Measurements from ENCODE around the gene MICU2.

The MICU2 gene

DNA sequence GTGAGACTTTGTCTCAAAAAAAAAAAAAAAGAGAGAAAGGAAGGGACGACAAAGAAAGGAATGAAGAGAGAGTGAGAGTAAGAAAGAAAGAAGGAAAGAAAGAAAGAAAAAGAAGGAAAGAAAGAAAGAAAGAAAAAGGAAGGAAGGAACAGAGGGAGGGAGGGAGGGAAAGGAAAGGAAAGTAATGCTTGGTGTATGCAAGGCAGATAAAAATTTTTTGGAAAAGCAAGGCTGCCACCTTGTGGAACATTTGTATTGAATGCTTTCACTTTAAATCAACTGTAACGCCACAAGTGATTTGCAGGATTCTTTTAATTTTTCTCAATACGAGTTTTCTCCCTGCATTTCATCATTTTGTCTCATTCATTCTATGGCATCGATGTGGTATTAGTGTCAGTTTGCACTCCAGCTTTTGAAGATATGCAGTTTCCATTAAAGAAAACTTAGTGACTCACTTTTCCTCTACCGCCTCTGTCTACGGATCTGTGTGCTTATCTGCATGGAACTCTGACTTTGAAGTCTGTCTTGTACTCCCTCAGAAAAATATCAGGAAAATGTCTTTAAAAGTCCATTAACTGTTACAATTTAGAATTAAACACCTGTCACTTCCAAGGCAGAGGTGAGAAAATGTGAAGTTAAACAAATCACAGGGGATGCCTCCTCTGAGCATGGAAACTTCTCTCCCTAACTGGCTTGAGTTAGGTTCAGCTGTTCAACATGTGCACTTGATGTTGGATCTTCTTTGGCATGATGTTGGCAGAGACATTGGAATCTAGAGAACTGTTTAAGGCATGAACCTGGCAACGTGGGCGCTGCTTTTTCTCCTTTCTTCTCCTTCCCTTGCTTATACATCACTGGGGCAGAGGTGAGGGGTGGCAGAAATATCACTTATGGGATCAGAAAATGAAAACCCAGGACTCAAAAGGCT lies 124.8 kb downstream of the MICU2 start:
- peak; percentile 66 for DNase-seq

DNA sequence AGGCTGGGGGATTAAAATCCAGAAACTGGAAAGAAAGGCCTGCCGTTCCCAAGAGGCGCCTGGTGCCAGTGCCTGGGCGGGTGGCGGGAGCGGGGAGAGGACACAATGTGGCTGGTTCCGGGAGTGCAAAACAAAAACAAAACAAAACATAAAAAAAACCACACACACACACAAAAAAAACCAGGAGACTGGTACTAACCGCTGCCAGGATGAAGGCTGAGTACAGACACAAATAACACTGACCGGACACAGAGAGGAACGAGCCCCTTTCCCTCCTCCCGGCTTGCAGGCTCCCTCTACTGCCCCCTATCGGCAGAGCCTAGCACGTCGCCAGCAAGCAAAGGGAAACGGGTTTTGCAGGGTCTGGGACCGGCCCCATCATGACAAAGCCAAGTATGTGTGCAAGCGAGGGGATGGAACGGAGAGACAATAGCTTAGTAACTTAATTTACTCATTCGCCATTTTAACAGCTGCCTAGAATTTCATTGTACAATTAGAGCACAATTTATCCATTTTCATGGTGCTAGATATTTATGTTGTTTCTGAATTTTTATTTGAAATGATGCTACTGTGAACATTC lies 127.0 kb downstream of the MICU2 start:
- DNase-seq: peak; percentile 80

- no peak for DNase-seq
Observed at GRCh38 chr13:21475115-21475514, 128.9 kb downstream of the MICU2 start.

DNA sequence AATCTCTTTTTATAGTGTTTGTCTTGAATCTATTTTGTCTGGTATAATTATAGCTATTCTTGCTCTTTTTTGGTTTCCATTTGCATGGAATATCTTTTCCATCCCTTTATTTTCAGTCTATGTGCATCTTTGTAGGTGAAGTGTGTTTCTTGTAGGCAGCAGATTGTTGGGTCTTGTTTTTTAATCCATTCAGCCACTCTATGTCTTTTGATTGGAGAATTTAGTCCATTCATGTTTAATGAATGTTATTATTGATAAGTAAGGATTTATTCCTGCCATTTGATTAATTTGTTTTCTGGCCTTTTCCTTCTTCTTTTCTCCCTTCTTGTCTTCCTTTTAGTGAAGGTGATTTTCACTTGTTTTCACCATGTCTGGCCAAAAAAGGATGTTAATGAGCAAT lies 133.2 kb downstream of the MICU2 start:
- DNase-seq: no peak

DNA sequence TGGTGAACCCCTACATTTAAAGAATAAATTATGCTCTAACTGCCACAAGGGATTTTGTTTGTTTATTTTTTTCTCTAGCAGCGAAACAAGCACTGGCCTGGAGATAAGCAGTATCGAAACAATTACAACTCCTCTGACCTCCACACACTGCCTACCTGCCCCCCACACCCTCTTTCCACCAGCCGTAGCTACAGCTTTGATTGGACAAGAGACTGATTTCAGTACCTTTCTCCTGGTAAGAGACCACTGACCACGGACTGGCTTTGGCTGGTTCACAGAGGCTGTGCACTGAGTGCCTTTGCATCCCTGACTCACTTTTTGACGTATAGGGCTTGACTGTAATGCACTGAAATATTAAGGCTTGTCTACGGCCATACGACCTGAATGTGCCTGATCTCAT lies 137.4 kb downstream of the MICU2 start:
- no peak for DNase-seq

DNA sequence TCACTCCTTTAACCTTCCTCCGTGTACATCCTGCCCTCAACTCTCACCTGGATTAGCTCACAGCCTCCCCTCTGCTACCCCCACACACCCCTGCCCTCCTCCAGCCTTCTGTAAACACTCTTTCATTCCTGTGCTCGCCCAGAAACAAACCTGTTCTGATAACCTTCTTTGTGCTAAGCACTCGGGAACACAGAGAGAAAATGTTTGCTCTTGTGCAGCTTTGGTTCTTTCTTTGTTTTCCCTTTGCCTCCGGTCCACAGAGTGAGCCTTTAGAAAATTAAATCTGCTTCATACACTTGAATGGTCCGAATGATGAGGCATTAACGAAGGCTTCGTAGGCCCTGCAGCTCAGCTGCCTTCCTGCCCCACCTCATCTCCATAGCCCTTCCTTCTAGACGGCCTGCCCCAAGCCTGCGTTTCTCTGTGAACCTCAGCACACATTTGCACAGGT lies 138.2 kb downstream of the MICU2 start:
- no peak for DNase-seq

DNA sequence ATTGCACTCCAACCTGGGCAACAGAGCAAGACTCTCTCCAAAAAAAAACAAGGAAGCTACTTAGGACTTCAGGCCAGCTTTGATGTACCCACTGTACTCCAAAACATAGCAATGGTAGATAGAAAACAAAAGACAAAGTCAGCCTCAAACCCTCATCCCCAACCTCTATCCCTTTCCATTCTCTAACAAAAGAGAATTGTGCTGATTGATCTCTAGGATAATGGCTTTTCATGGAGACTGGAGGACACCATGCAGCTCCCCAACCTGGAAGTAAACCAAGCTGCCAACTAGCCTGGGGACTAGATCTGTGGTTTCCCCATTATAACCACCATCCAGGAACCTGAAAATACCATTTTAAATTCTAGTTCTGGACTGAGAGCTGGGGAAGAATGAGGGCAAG lies 140.5 kb downstream of the MICU2 start:
- no peak for DNase-seq

DNA sequence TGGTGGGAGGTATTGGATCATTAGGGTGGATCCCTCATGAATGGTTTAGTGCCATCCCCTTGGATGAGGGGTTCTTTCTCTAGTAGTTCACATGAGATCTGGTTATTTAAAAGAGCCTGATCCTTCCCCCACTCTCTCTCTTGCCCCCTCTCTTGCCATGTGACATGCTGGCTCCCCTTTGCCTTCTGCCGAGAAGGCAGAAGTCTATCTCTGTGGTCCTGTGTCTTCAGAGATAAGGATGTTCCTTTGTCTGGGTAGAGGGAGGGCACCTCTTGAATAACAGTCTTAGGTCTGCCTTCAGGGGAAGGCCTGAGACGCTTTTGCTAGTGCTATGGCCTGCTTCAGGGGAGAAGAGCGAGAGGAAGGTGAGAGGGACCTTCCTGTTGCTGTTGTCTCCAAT lies 142.8 kb downstream of the MICU2 start:
- no peak for DNase-seq

DNA sequence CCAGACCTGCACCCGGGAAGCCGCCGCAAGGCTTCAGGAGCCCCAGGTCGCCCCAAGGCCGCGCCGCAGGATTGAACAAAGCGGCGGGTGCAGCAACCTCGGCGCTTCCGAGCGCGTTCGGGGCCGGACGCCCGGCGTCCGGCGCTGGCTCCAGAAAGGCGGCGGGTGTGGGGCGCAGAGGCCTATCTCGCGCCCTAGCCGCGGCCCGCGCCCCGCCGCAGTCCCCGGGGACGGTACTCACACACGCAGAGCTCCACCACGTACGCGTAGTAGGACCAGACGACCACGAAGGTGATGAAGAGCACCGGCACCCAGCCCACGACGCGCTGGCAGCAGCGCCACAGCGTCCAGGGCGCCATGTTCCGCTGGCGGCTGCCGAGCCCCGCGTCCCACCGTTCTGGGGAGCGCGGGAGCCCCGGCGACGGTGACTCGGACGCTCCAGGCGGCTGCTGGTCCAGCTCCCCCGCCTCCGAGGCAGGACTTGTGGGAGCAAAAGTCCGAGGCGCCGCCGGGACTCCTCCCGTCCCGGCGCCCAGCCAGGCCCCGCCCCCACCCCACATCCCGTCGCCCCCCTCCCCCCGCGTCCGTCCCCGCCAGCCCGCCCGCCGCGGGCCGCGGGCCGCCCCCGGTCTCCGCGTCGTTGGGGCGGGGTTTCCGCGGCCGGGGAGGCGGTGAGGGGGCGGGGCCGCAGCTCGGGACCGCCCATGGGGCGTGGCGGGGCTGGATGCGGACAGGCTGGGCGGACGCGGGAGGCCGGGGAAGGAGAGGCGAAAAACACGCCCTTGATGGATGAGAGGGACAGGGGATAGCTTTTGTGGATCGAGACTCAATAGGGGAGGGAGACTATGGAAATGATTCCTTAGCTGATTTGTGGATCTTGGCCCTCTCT lies 144.9 kb downstream of the MICU2 start, which contains the start of gene ZDHHC20:
Gene ZDHHC20 (minus strand): TSS at position 491 of the 889 bp plus-strand sequence. CDS start 132 bp downstream, at position 359.
- peak; percentile 87 for DNase-seq

DNA sequence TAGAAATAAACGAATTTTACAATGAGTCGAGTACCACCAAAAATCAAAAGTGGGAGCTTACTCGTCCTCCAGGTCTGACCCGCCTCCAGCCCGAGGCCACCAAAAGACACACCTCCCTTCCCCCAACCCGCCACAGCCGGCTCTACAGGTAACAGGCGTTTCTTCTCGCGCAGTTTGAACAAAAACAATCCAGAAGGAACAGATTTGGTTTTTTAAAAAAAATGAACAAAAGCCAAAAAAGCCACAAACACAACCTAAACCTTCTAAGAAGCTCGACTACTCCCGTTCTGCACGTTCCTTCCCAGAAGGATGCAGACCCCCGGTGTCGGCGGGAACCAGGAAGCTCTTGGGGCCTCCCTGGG lies 145.5 kb downstream of the MICU2 start:
- peak; percentile 67 for DNase-seq

DNA sequence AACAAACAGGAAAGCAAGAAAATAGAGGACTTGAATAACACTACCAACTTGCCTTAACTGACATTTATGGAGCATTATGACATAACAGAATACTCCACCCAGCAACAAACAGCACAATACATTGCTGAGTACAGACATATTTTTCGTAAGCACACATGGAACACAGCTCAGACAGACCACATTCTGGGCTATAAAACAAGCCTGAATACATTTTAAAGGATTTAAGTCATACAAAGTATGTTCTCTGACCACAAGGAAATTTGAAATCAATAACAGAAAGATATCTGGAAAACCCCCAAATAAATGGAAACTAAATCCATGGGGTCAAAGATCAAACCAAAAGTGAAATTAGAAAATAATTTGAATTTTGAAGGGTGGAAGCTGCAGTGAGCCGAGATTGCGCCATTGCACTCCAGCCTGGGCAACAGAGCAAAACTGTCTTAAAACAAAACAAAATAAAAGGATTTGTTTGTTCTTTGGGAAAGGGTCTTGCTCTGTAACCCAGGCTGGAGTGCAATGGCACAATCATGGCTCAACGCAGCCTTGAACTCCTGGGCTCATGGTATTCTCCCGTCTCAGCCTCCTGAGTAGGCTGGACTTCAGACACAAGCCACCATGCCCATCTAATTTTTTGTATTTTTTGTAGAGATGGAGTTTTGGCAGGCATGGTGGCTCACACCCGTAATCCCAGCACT lies 150.4 kb downstream of the MICU2 start:
- no peak for DNase-seq

DNA sequence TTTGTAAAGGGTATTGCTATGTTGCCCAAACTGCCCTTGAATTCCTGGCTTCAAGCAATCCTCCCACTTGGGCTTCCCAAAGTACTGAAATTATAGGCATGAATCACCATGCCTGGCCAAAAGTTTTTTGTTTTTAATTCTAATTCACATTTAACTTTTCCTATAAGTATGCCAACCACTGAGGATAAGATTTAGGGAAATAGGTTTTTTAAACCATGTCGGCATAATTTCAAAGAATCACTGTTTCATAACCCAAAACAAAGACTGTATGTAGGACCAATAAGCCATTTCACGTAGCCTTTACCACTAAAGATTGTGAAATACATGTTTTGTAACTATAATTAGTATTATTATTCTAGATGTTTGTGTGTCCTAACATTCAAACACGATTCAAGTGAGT lies 153.0 kb downstream of the MICU2 start:
- DNase-seq: no peak

- DNase-seq: no peak
Observed at GRCh38 chr13:21446656-21447055, 157.3 kb downstream of the MICU2 start.

DNA sequence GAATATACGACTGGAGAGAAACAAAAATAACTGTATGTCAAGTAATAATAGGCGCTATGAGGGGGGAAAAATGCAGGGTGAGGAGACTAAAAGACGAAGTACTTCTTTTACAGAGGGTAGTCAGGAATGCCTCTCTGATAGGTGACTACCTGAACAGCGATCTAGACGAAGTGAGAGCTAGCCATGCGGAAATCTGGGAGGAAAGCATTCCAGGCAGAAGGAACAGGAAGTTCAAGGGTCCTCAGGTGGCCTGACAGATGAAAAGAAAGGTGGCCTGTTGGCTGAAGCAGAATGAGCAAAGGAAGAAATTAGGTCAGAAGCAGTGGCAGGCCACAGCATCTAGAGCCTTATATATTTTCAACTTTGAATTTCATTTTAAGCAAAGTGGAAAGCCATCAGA lies 158.2 kb downstream of the MICU2 start:
- no peak for DNase-seq

DNA sequence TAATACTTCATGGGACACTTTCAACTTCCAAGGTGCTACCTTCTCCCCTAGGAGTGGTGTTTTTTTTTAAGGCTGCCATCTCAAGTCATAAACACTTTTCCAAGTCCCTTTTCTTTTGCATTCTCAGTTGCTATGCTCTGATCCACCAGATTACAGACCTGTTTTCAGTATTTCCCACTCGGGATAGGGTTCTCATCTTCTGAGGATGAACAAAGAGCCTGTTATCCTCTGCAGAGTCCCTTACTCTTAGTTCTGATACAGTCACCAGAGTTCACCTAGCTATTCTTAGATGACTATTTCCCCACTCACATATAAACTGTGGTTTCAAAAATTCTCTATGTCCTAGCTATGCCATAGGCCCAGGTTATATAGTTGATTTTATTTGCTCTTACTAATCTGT lies 160.8 kb downstream of the MICU2 start:
- no peak for DNase-seq
